ENCODE measurements around the gene LDAF1. TPM values are rescaled to one million over a fixed set of nuclear protein-coding genes. Genes with fewer than 3 reads are reported as not detected.
"Not testable (repeated sequence)": the region's sequence is repeated elsewhere in the genome, so short reads cannot be mapped to it uniquely, and the experiment has no call there.

LDAF1 gene
- total RNA-seq: 65.5 and 92.5 TPM in 2 replicates

- Histone ChIP-seq H3K4me2 (ENCODE audit: insufficient read depth, low read length) (peak within 1 kb of the TSS; percentile 98), H3K79me2 (ENCODE audit: insufficient read depth, low read length) (peaks cover 2% of the 10 kb centered on the region), H3K4me1 (ENCODE audit: insufficient read depth, low read length) (peaks cover 23% of the 10 kb centered on the region), H3K27me3 (ENCODE audit: insufficient read depth, low read length) (no peaks in the 10 kb centered on the region), H3K27ac (ENCODE audit: low read depth, low read length) (peak within 1 kb of the TSS; percentile 30), H4K20me1 (ENCODE audit: insufficient read depth, low read length) (no peaks in the 10 kb centered on the region), H3K36me3 (ENCODE audit: insufficient read depth, low read length) (peaks cover 18% of the 10 kb centered on the region), H3K4me3 (ENCODE audit: insufficient read depth, low read length) (peak within 1 kb of the TSS; percentile 89), H2AFZ (ENCODE audit: low read length) (peak within 1 kb of the TSS; percentile 86), H3K9me3 (ENCODE audit: low read depth, low read length) (no peaks in the 10 kb centered on the region)
- DNase-seq (ENCODE audit: insufficient read length, low spot score, missing footprints): peak; percentile 98
- no peak for TF ChIP-seq CTCF (IDR thresholded peaks at IDR 0.05; ENCODE audit: extremely low read depth, low read depth, low read length)
Measured at GRCh38 chr16:21158208-21159110, at the start of gene LDAF1. Gene LDAF1, plus strand, starts transcription at chr16:21158674. Its CDS starts 2,509 bp downstream, at chr16:21161183.

GRCh38 chr16:21115551-21115950 lies 42.9 kb upstream of the LDAF1 start:
- not testable (repeated sequence) for H4K20me1 ChIP-seq (ENCODE audit: insufficient read depth, low read length); H3K4me3 ChIP-seq (ENCODE audit: insufficient read depth, low read length); H3K27ac ChIP-seq (ENCODE audit: low read depth, low read length); H3K4me2 ChIP-seq (ENCODE audit: insufficient read depth, low read length); H3K36me3 ChIP-seq (ENCODE audit: insufficient read depth, low read length); H3K27me3 ChIP-seq (ENCODE audit: insufficient read depth, low read length); DNase-seq (ENCODE audit: insufficient read length, low spot score, missing footprints); H3K4me1 ChIP-seq (ENCODE audit: insufficient read depth, low read length); H3K79me2 ChIP-seq (ENCODE audit: insufficient read depth, low read length); H3K9me3 ChIP-seq (ENCODE audit: low read depth, low read length); H2AFZ ChIP-seq (ENCODE audit: low read length)

- no peak for TF ChIP-seq CTCF (IDR thresholded peaks at IDR 0.05; ENCODE audit: extremely low read depth, low read depth, low read length)
- peak overlapping the region; percentile 73 for H2AFZ ChIP-seq (ENCODE audit: low read length)
- no peaks in the 10 kb centered on the region for H3K79me2 ChIP-seq (ENCODE audit: insufficient read depth, low read length)
- no peaks in the 10 kb centered on the region for H3K27me3 ChIP-seq (ENCODE audit: insufficient read depth, low read length)
- H4K20me1 ChIP-seq (ENCODE audit: insufficient read depth, low read length): no peaks in the 10 kb centered on the region
- no peaks in the 10 kb centered on the region for H3K9me3 ChIP-seq (ENCODE audit: low read depth, low read length)
- H3K4me2 ChIP-seq (ENCODE audit: insufficient read depth, low read length): peak overlapping the region; percentile 4
- H3K36me3 ChIP-seq (ENCODE audit: insufficient read depth, low read length): no peaks in the 10 kb centered on the region
- peak overlapping the region; percentile 51 for H3K4me3 ChIP-seq (ENCODE audit: insufficient read depth, low read length)
- H3K4me1 ChIP-seq (ENCODE audit: insufficient read depth, low read length): no peaks in the 10 kb centered on the region
- DNase-seq (ENCODE audit: insufficient read length, low spot score, missing footprints): no peak
- no peak overlapping the region for H3K27ac ChIP-seq (ENCODE audit: low read depth, low read length)
Measured at GRCh38 chr16:21116148-21116693, 42.3 kb upstream of the LDAF1 start.

- no peak for TF ChIP-seq CTCF (IDR thresholded peaks at IDR 0.05; ENCODE audit: extremely low read depth, low read depth, low read length)
- Histone ChIP-seq H4K20me1 (ENCODE audit: insufficient read depth, low read length) (no peaks in the 10 kb centered on the region), H2AFZ (ENCODE audit: low read length) (no peak overlapping the region), H3K4me1 (ENCODE audit: insufficient read depth, low read length) (no peaks in the 10 kb centered on the region), H3K27me3 (ENCODE audit: insufficient read depth, low read length) (no peaks in the 10 kb centered on the region), H3K4me2 (ENCODE audit: insufficient read depth, low read length) (no peak overlapping the region), H3K9me3 (ENCODE audit: low read depth, low read length) (no peaks in the 10 kb centered on the region), H3K4me3 (ENCODE audit: insufficient read depth, low read length) (no peak overlapping the region), H3K27ac (ENCODE audit: low read depth, low read length) (no peak overlapping the region), H3K36me3 (ENCODE audit: insufficient read depth, low read length) (no peaks in the 10 kb centered on the region), H3K79me2 (ENCODE audit: insufficient read depth, low read length) (no peaks in the 10 kb centered on the region)
- DNase-seq (ENCODE audit: insufficient read length, low spot score, missing footprints): no peak
Measured at GRCh38 chr16:21117567-21117966, 40.9 kb upstream of the LDAF1 start.
